Activated effector memory CD4-positive, alpha-beta T cell treated with Interleukin-2 at 50 U/mL for 16 hours (primary cell): ENCODE measurements around the gene CERT1.

Experiments used
- DNase-seq: peaks from one replicate; pipeline ENCODE4 v3.0.0-alpha.2; 2020

Gene CERT1

GRCh38 chr5:75471193-75471592 lies 40.2 kb downstream of the CERT1 start:
- no peak for DNase-seq

- DNase-seq: no peak
Observed at GRCh38 chr5:75469017-75469416, 42.4 kb downstream of the CERT1 start.

GRCh38 chr5:75468593-75468992 lies 42.8 kb downstream of the CERT1 start:
- no peak for DNase-seq

GRCh38 chr5:75466006-75466716 lies 45.3 kb downstream of the CERT1 start:
- DNase-seq: no peak

GRCh38 chr5:75465480-75465879 lies 45.9 kb downstream of the CERT1 start:
- DNase-seq: no peak

- DNase-seq: no peak
Observed at GRCh38 chr5:75463726-75464125, 47.7 kb downstream of the CERT1 start.

GRCh38 chr5:75461679-75462078 lies 49.8 kb downstream of the CERT1 start:
- DNase-seq: no peak

GRCh38 chr5:75460942-75461610 lies 50.4 kb downstream of the CERT1 start:
- DNase-seq: no peak

- DNase-seq: no peak
Observed at GRCh38 chr5:75460532-75460931, 50.9 kb downstream of the CERT1 start.

- DNase-seq: no peak
Observed at GRCh38 chr5:75457691-75458090, 53.7 kb downstream of the CERT1 start.

- no peak for DNase-seq
Observed at GRCh38 chr5:75457161-75457560, 54.3 kb downstream of the CERT1 start.

GRCh38 chr5:75450069-75450468 lies 61.4 kb downstream of the CERT1 start:
- no peak for DNase-seq

- no peak for DNase-seq
Observed at GRCh38 chr5:75446068-75446467, 65.4 kb downstream of the CERT1 start.

- no peak for DNase-seq
Observed at GRCh38 chr5:75441560-75441959, 69.9 kb downstream of the CERT1 start.

- DNase-seq: no peak
Observed at GRCh38 chr5:75439276-75439675, 72.2 kb downstream of the CERT1 start.

GRCh38 chr5:75438722-75439121 lies 72.7 kb downstream of the CERT1 start:
- no peak for DNase-seq

- DNase-seq: no peak
Observed at GRCh38 chr5:75435096-75435495, 76.3 kb downstream of the CERT1 start.

GRCh38 chr5:75433814-75434506 lies 77.5 kb downstream of the CERT1 start:
- no peak for DNase-seq

- DNase-seq: no peak
Observed at GRCh38 chr5:75414241-75414640, 97.2 kb downstream of the CERT1 start.

GRCh38 chr5:75412111-75412990 lies 99.1 kb downstream of the CERT1 start:
- no peak for DNase-seq

GRCh38 chr5:75405296-75405695 lies 106.1 kb downstream of the CERT1 start:
- DNase-seq: no peak

- DNase-seq: no peak
Observed at GRCh38 chr5:75395277-75395676, 116.2 kb downstream of the CERT1 start.

- DNase-seq: no peak
Observed at GRCh38 chr5:75389430-75389829, 122.0 kb downstream of the CERT1 start.
